ENCODE results near the gene GPHN. TPM values are rescaled to one million over a fixed set of nuclear protein-coding genes. Genes with fewer than 3 reads are reported as not detected.

GPHN gene
- total RNA-seq, 1 donor from 2014 or later, result 24.9 TPM

DNA sequence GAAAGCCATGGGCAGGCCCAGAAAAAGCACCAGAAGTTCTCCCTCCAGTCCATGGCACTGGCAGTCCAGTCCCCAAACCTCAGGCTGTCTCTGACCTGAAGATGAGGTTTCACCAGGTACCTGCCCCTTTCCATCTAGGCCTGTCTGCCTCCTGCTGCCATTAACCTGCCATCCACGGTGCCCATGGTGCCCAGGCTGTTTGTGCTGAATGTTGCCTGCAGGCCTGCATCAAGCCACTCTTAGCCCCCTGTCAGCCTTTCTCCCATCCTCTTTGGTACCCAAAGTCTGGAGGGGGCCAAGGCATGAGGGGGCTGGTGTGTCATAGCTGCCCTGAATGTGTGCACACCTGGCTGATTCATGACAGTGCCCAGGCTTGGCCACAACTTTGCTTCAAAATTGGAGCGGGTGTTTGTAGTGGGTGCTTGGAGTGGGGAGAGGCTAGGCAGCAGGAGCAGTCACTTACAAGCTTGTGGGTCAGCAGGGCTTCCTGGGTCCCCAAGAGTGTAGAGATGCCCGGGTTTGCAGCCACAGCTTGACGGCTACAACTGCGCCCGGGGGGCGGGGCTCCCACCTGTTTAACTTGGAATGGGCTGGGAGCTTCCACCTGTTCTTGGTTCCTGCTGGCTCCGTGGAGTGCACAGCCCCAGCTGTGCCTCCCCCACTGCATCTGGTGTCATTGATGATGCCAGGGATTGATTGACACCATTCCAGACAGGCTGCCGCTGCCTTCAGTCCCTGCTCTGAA is 88.5 kb downstream of the GPHN start:
- Mint-ChIP-seq H3K9me3 (ENCODE audit: low read depth) (peaks cover 15% of the 10 kb centered on the region), H3K4me1 (ENCODE audit: low read depth) (no peaks in the 10 kb centered on the region)

DNA sequence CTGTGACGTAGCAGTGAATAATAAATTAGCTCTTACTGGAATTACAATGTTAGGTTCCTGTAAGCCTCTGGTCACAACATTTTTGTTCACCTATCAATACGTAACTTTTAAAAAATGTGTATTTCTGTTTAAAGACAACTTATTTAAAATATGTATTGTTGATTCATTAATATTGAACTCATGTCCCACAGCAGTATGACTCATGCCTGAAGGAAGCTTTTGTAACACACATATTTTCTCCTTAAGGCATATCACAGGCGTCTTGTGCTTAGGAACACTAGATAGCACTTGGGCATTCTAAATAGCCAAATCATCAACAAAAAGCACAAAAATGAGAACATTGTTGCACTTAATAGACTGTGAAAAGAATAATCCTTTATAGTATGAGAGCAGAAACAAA is 92.5 kb downstream of the GPHN start:
- Mint-ChIP-seq H3K36me3 (ENCODE audit: insufficient read depth) (no peaks in the 10 kb centered on the region), H3K27ac (no peak overlapping the region), H3K4me1 (ENCODE audit: low read depth) (peaks cover 4% of the 10 kb centered on the region), H3K9me3 (ENCODE audit: low read depth) (peaks cover 5% of the 10 kb centered on the region), H3K27me3 (no peaks in the 10 kb centered on the region), H3K4me3 (ENCODE audit: low read depth) (no peak overlapping the region)
- TF ChIP-seq, protein P1, sequence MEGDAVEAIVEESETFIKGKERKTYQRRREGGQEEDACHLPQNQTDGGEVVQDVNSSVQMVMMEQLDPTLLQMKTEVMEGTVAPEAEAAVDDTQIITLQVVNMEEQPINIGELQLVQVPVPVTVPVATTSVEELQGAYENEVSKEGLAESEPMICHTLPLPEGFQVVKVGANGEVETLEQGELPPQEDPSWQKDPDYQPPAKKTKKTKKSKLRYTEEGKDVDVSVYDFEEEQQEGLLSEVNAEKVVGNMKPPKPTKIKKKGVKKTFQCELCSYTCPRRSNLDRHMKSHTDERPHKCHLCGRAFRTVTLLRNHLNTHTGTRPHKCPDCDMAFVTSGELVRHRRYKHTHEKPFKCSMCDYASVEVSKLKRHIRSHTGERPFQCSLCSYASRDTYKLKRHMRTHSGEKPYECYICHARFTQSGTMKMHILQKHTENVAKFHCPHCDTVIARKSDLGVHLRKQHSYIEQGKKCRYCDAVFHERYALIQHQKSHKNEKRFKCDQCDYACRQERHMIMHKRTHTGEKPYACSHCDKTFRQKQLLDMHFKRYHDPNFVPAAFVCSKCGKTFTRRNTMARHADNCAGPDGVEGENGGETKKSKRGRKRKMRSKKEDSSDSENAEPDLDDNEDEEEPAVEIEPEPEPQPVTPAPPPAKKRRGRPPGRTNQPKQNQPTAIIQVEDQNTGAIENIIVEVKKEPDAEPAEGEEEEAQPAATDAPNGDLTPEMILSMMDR (IDR thresholded peaks at IDR 0.05; ENCODE audit: unreplicated experiment), result no peak
- DNase-seq (ENCODE audit: low spot score, unreplicated experiment), result no peak

More for the DNA sequence above, 88.5 kb downstream of the GPHN start:
- Mint-ChIP-seq H3K4me3 (ENCODE audit: low read depth) (no peak overlapping the region), H3K36me3 (ENCODE audit: insufficient read depth) (no peaks in the 10 kb centered on the region), H3K27ac (no peak overlapping the region), H3K27me3 (no peaks in the 10 kb centered on the region)
- no peak for DNase-seq (ENCODE audit: low spot score, unreplicated experiment)
- TF ChIP-seq, protein P1 (IDR thresholded peaks at IDR 0.05; ENCODE audit: unreplicated experiment), result no peak

DNA sequence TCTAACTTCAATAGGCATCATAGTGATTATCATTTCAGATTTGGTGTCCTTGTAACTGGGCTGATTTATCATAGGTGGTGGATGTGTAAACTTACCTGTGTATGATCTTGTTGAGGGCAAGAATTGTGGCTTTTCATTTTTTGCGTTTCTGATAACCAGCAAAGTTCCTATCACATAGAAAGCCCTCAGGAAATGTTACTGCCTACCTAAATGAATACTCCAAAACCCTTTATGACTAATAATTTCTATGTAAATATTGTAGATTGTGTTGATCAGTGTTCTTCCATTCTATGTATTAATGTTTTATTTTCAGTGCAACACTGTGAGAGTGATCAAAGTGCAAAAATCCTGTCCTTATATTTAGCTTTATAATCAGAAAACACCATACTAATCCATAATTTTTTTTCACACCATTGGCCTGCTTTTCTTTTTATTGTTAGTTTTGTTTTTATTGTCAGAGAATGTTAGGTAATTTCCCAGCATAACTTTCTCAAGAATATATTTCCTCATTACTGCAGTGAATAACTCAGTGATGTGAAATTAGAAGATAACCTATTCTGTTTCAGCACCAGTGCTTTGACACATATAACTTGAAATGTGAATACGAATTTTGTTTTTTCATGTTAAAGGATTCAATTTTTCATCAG is 94.1 kb downstream of the GPHN start:
- DNase-seq (ENCODE audit: low spot score, unreplicated experiment), result no peak
- H3K9me3 Mint-ChIP-seq (ENCODE audit: low read depth), result peaks cover 5% of the 10 kb centered on the region
- no peaks in the 10 kb centered on the region for H3K27me3 Mint-ChIP-seq
- H3K4me1 Mint-ChIP-seq (ENCODE audit: low read depth), result peaks cover 4% of the 10 kb centered on the region
- no peaks in the 10 kb centered on the region for H3K36me3 Mint-ChIP-seq (ENCODE audit: insufficient read depth)
- no peak overlapping the region for H3K27ac Mint-ChIP-seq
- H3K4me3 Mint-ChIP-seq (ENCODE audit: low read depth), result no peak overlapping the region
- TF ChIP-seq, protein P1 (IDR thresholded peaks at IDR 0.05; ENCODE audit: unreplicated experiment), result no peak

DNA sequence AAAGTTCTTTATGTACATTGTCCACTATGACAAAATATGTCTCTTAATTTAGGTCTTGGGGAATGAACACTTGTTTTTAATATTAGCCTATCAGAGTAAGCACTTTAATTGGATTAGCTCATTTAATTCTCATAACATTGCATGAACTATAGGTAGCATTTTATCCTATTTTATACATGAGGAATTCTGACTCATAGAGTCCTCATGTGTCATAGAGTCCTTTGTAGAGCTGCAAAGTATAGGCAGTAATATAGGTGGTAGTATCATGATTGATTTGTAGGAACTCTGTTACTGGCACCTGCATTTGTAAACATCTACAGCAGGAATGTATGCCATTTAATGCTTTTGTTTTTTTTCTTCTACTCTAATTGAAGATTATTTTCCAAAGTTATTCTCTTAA is 96.0 kb downstream of the GPHN start:
- Mint-ChIP-seq H3K27ac (no peak overlapping the region), H3K36me3 (ENCODE audit: insufficient read depth) (peaks cover 2% of the 10 kb centered on the region), H3K4me3 (ENCODE audit: low read depth) (no peak overlapping the region), H3K9me3 (ENCODE audit: low read depth) (peaks cover 19% of the 10 kb centered on the region), H3K27me3 (no peaks in the 10 kb centered on the region), H3K4me1 (ENCODE audit: low read depth) (peaks cover 4% of the 10 kb centered on the region)
- TF ChIP-seq, protein P1 (IDR thresholded peaks at IDR 0.05; ENCODE audit: unreplicated experiment), result no peak
- DNase-seq (ENCODE audit: low spot score, unreplicated experiment), result no peak

DNA sequence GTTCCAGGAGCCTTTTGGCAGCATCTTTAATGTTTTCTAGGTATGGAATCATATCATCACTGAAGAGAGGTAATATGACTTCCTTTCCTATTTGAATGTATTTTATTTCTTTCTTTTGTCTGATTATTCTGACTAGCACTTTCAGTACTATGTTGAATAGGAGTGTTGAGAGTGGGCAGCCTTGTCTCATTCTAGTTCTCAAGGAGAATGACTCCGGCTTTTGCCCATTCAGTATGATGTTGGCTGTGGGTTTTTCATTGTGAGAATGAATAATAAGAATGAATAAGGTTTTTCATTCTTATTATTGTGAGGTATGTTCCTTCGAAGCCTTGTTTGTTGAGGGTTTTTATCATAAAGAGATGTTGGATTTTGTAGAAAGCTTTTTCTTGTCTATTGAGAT is 98.9 kb downstream of the GPHN start:
- TF ChIP-seq, protein P1 (IDR thresholded peaks at IDR 0.05; ENCODE audit: unreplicated experiment), result no peak
- Mint-ChIP-seq H3K9me3 (ENCODE audit: low read depth) (peaks cover 34% of the 10 kb centered on the region), H3K27ac (no peak overlapping the region), H3K36me3 (ENCODE audit: insufficient read depth) (peaks cover 7% of the 10 kb centered on the region), H3K4me1 (ENCODE audit: low read depth) (peaks cover 4% of the 10 kb centered on the region), H3K27me3 (no peaks in the 10 kb centered on the region), H3K4me3 (ENCODE audit: low read depth) (no peak overlapping the region)
- no peak for DNase-seq (ENCODE audit: low spot score, unreplicated experiment)

Data from progenitor cell of endocrine pancreas (in vitro differentiated cells).